Neutrophil (primary cell): ENCODE results near the gene OR8S1.
"Not testable (repeated sequence)": the region's sequence is repeated elsewhere in the genome, so short reads cannot be mapped to it uniquely, and the experiment has no call there.

Source experiments
- H3K27ac ChIP-seq: fragments of 200-600 bp; sonication (generic); 2 replicates; pipeline ENCODE4 v1.5.1; 2016; ENCODE audit warnings: mild to moderate bottlenecking, moderate library complexity
- H3K27me3 ChIP-seq: fragments of 200-600 bp; sonication (generic); 2 replicates; pipeline ENCODE4 v1.6.0; 2016; ENCODE audit warnings: mild to moderate bottlenecking
- H3K36me3 ChIP-seq: fragments of 200-600 bp; sonication (generic); 2 replicates; pipeline ENCODE4 v1.5.1; 2017
- H3K4me1 ChIP-seq, 2 experiments: fragments of 200-600 bp in 1 of 2; sonication (generic) in 1 of 2; 1 replicate in 1 of 2; 2 replicates in 1 of 2; pipeline versions ENCODE4 v1.5.1 to v1.6.1; 2013 to 2016; ENCODE audit warnings: low read depth in 1 of 2, low read length in 1 of 2, mild to moderate bottlenecking in 1 of 2, moderate library complexity in 1 of 2; ENCODE audit not compliant: control insufficient read depth in 1 of 2, insufficient read depth in 1 of 2
- H3K4me3 ChIP-seq, 2 experiments: fragments of 200-600 bp in 1 of 2; sonication (generic) in 1 of 2; 1 replicate in 1 of 2; 2 replicates in 1 of 2; pipeline ENCODE4 v1.5.1; 2013 to 2016; ENCODE audit warnings: low read depth in 1 of 2, low read length in 1 of 2, mild to moderate bottlenecking in 1 of 2, moderate library complexity in 1 of 2
- H3K9me3 ChIP-seq: fragments of 200-600 bp; sonication (generic); 2 replicates; pipeline ENCODE4 v1.5.1; 2016
- TF ChIP-seq, protein P1 (sequence below): fragments of 200-600 bp; sonication (generic); IDR thresholded peaks from 2 replicates; pipeline ENCODE4 v1.5.1; 2016; ENCODE audit warnings: antibody characterized with exemption

Gene OR8S1

DNA sequence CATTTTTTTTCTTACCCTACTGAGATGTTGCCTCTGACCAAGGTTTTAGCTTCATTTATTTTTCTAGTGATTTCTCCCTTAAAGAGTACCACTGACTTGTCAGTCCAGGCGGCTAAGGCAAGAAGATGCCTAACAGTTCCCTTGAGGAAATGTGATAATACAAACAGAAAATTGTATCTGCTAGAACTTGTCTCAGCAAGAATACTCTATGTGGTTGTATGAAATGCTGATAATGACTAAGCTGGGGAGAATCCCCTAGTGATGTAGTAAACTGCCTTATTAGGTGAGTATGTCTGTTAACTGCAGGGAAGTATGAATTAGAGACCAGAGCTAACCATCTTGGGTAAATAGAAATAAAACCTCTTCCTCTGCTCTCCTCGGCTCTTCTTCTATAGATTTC is 36.4 kb upstream of the OR8S1 start:
- Histone ChIP-seq H3K27ac (no peak overlapping the region), H3K4me1 (no peaks in the 10 kb centered on the region), H3K4me3 (no peak overlapping the region), H3K9me3 (no peaks in the 10 kb centered on the region), H3K27me3 (peaks cover 46% of the 10 kb centered on the region), H3K36me3 (no peaks in the 10 kb centered on the region)
- TF ChIP-seq, protein P1, sequence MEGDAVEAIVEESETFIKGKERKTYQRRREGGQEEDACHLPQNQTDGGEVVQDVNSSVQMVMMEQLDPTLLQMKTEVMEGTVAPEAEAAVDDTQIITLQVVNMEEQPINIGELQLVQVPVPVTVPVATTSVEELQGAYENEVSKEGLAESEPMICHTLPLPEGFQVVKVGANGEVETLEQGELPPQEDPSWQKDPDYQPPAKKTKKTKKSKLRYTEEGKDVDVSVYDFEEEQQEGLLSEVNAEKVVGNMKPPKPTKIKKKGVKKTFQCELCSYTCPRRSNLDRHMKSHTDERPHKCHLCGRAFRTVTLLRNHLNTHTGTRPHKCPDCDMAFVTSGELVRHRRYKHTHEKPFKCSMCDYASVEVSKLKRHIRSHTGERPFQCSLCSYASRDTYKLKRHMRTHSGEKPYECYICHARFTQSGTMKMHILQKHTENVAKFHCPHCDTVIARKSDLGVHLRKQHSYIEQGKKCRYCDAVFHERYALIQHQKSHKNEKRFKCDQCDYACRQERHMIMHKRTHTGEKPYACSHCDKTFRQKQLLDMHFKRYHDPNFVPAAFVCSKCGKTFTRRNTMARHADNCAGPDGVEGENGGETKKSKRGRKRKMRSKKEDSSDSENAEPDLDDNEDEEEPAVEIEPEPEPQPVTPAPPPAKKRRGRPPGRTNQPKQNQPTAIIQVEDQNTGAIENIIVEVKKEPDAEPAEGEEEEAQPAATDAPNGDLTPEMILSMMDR: no peak

DNA sequence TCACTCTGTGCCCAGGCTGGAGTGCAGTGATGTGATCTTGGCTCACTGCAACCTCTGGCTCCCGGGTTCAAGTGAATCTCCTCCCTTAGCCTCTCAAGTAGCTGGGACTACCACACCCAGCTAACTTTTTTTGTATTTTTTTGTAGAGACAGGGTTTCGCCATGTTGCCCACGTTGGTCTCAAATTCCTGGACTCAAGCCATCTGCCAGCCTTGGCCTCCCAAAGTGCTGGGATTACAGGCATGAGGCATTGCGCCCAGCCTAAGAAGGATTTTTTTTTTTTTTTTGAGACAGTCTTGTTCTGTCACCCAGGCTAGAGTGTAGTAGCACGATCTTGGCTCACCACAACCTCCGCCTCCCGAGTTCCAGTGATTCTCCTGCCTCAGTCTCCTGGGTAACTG is 36.0 kb upstream of the OR8S1 start:
- H3K4me1 ChIP-seq: not testable (repeated sequence)

DNA sequence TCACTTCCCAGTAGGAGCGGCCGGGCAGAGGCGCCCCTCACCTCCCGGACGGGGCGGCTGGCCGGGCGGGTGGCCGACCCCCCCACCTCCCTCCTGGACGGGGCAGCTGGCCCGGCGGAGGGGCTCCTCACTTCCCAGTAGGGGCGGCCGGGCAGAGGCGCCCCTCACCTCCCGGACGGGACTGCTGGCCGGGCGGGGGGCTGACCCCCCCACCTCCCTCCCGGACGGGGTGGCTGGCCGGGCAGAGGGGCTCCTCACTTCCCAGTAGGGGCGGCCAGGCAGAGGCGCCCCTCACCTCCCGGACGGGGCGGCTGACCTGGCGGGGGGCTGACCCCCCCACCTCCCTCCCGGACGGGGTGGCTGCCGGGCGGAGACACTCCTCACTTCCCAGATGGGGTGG is 25.2 kb upstream of the OR8S1 start:
- H3K4me3 ChIP-seq, H3K27ac ChIP-seq, H3K9me3 ChIP-seq, H3K4me1 ChIP-seq, H3K36me3 ChIP-seq: not testable (repeated sequence)
- peaks cover 12% of the 10 kb centered on the region for H3K27me3 ChIP-seq

More for the DNA sequence above, 36.0 kb upstream of the OR8S1 start:
- not testable (repeated sequence) for H3K4me3 ChIP-seq, H3K9me3 ChIP-seq, H3K27ac ChIP-seq, H3K36me3 ChIP-seq
- H3K27me3 ChIP-seq: peaks cover 44% of the 10 kb centered on the region

DNA sequence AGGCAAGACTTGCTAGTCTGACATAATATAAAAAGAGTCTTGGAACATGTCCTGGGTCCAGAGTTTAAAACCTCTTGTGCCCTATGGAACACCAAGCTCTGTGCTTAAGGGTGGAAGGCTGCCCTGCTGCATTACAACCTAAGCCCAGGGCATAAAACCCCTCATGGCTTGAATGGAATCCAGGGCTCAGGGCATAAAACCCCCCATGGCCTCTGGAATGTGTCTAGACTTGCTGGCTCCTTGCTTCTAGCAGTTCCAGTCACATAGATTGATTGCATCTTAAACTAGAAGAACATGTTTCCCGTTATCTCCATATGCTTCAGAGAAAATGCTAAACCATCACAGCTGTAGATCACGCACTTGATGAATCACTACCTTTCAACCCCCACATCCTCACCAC is 18.6 kb upstream of the OR8S1 start:
- not testable (repeated sequence) for H3K9me3 ChIP-seq, H3K36me3 ChIP-seq, H3K4me3 ChIP-seq, H3K4me1 ChIP-seq, H3K27ac ChIP-seq
- H3K27me3 ChIP-seq: peaks cover 12% of the 10 kb centered on the region

DNA sequence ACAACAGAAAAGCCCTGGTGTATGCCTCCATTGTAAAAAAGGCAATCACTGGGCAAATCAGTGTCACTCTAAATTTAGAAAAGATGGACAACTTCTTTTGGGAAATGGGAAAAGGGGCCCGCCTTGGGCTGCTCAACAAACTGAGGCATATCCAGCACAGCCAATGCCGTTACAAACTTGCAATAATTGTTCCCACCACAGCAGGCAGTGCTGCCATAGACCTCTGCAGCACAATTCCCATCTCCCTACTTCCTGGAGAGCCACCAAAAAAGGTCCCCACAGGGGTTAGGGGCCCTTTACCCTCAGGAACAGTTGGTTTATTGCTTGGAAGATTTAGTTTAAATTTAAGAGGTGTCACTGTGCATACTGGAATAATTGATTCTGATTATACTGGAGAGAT is 16.4 kb upstream of the OR8S1 start:
- Histone ChIP-seq H3K4me1 (no peaks in the 10 kb centered on the region), H3K27me3 (peaks cover 6% of the 10 kb centered on the region), H3K36me3 (no peaks in the 10 kb centered on the region)

DNA sequence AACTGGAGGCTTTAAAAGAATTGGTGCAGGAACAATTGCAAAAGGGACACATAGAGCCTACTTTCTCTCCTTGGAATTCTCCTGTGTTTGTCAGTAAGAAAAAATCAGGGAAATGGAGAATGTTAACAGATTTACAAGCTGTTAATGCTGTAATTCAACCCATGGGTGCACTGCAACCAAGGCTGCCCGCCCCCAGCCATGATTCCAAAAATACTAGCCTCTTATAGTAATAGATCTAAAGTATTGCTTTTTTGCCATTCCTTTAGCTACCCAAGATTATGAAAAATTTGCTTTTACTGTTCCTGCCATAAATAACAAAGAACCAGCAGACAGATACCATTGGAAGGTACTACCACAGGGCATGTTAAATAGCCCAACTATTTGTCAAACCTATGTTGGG is 15.3 kb upstream of the OR8S1 start:
- no peaks in the 10 kb centered on the region for H3K9me3 ChIP-seq
- no peaks in the 10 kb centered on the region for H3K36me3 ChIP-seq
- TF ChIP-seq, protein P1: no peak
- H3K27ac ChIP-seq: no peak overlapping the region
- no peak overlapping the region for H3K4me3 ChIP-seq
- no peaks in the 10 kb centered on the region for H3K4me1 ChIP-seq
- H3K27me3 ChIP-seq: no peaks in the 10 kb centered on the region

More for the DNA sequence above, 16.4 kb upstream of the OR8S1 start:
- no peak overlapping the region for H3K27ac ChIP-seq
- TF ChIP-seq, protein P1: no peak
- H3K9me3 ChIP-seq: no peaks in the 10 kb centered on the region
- H3K4me3 ChIP-seq: no peak overlapping the region

DNA sequence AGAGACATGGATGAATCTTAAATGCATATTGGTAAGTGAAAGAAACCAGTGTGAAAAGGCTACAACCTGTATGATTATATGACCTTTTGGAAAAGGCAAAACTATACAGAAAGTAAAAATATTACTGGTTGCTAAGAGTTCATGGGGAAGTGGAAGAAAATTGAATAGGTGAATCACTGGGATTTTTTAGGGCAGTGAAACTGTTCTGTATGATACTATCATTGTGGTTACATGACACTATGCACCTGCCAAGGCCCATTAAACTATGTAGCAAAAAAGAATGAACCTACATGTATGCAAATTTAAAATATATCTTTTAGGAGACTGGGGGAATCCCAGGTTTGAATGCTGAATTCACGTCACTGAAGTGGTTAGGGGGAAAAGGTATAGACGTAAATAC is 12.6 kb upstream of the OR8S1 start:
- no peak overlapping the region for H3K4me3 ChIP-seq
- H3K27me3 ChIP-seq: no peaks in the 10 kb centered on the region
- H3K4me1 ChIP-seq: no peaks in the 10 kb centered on the region
- no peaks in the 10 kb centered on the region for H3K36me3 ChIP-seq
- no peak overlapping the region for H3K27ac ChIP-seq
- TF ChIP-seq, protein P1: no peak
- no peaks in the 10 kb centered on the region for H3K9me3 ChIP-seq
